22Rv1 (cell line): ENCODE data around the gene GABARAP.

Experiments used
- H3K27ac ChIP-seq: fragments of 450-650 bp; 2 replicates; pipeline ENCODE4 v1.5.1; 2017
- ZFX ChIP-seq: fragments of 450-650 bp; IDR thresholded peaks from 2 replicates; pipeline ENCODE4 v1.6.1; 2017; ENCODE audit warnings: antibody characterized with exemption, borderline replicate concordance
- TF ChIP-seq, protein P1 (sequence below): fragments of 450-650 bp; IDR thresholded peaks from 2 replicates; pipeline ENCODE4 v1.5.1; 2017; ENCODE audit warnings: mild to moderate bottlenecking

GABARAP gene

DNA sequence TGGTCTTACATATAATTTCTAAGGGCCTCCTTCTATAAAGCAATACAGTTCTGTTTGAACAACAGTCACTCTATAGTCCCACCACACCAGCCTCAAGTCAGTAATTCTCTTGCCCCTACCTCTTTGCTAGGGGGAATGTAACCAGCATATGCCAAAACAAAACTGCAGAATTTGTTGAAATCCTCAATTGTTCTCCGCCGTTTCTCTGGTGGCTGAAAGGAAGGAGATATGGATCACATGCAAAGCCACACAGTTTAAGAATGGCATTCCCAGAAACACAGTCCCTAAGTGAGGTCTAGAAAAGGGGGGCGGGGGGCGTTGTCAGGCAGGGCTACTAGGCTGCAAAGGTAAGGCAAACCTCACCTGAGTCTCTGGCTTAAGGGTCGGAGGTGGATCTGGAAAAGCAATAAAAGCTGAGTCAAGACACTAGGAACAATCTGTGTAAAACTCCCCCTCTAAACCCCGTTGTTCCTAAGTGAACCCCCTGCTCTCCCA is 4.9 kb downstream of the GABARAP start:
- TF ChIP-seq ZFX = no peak
- TF ChIP-seq, protein P1, sequence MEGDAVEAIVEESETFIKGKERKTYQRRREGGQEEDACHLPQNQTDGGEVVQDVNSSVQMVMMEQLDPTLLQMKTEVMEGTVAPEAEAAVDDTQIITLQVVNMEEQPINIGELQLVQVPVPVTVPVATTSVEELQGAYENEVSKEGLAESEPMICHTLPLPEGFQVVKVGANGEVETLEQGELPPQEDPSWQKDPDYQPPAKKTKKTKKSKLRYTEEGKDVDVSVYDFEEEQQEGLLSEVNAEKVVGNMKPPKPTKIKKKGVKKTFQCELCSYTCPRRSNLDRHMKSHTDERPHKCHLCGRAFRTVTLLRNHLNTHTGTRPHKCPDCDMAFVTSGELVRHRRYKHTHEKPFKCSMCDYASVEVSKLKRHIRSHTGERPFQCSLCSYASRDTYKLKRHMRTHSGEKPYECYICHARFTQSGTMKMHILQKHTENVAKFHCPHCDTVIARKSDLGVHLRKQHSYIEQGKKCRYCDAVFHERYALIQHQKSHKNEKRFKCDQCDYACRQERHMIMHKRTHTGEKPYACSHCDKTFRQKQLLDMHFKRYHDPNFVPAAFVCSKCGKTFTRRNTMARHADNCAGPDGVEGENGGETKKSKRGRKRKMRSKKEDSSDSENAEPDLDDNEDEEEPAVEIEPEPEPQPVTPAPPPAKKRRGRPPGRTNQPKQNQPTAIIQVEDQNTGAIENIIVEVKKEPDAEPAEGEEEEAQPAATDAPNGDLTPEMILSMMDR = no peak
- peak overlapping the region; percentile 98 for H3K27ac ChIP-seq

DNA sequence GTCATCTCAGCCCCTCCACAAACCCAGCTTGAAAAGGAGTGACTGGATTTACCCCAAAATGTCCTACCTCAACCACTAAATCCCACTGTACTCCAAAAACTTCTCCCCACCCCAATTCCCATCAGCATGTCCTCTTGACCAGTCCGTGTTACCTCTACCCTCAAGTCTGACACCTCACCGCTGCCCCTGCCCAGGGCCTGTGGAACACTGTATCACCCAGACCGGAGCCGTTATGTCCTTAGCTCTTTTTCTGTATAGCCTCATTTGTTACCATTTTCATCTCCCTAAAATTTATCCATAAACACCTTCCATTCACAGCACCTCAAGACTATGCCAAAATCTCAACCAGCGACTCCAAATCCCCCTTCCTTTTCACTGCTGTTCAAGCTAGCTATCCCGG is 5.4 kb downstream of the GABARAP start:
- TF ChIP-seq, protein P1 = no peak
- no peak for TF ChIP-seq ZFX
- peak overlapping the region; percentile 98 for H3K27ac ChIP-seq

DNA sequence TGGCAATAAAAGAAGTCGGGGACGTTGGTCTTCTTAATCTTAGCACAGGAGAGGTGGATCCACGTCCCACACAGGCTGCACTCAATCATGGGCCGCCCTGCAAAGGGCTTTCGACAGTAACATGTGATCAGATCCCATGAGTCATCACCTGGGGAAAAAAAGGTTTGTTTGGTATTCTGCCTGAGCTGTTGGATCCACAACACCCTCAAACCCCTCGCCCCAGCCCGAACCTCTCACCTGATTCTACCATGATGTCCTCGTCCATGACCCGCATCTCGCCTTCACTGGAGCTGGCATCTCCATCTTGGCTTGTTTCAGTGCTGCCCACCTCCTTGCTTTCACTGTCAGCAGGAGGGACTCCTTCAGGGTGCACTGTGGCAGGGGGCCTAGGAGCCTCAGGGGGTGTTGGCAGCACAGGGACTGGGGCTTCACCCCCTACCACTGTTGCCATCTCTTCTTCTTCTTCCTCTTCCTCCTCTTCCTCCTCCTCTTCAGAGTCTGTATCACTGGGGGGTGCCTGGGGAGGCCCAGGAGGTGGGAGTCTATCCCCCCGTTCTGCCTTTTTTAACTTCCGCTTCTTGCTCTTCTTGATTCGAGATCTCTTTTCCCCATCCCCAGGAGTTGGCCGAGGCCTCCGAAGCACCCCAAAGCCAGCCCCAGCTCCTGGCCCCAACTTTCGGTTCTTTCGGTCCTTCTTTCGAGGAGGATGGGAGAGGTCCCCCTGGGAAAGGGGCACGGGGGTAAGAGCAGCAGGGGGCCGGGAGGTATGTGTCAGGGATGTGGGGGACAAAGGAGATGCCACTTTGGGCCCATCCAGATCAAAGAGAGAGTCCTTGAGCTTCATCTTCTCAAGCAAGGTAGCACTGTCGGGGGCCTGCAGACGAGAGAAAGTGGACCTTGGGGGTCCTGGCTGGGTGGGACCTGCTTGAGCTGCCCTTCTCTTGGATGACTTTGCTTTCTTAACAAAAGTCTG is 6.3 kb downstream of the GABARAP start:
- TF ChIP-seq ZFX = no peak
- TF ChIP-seq, protein P1 = no peak
- H3K27ac ChIP-seq = peak overlapping the region; percentile 98

DNA sequence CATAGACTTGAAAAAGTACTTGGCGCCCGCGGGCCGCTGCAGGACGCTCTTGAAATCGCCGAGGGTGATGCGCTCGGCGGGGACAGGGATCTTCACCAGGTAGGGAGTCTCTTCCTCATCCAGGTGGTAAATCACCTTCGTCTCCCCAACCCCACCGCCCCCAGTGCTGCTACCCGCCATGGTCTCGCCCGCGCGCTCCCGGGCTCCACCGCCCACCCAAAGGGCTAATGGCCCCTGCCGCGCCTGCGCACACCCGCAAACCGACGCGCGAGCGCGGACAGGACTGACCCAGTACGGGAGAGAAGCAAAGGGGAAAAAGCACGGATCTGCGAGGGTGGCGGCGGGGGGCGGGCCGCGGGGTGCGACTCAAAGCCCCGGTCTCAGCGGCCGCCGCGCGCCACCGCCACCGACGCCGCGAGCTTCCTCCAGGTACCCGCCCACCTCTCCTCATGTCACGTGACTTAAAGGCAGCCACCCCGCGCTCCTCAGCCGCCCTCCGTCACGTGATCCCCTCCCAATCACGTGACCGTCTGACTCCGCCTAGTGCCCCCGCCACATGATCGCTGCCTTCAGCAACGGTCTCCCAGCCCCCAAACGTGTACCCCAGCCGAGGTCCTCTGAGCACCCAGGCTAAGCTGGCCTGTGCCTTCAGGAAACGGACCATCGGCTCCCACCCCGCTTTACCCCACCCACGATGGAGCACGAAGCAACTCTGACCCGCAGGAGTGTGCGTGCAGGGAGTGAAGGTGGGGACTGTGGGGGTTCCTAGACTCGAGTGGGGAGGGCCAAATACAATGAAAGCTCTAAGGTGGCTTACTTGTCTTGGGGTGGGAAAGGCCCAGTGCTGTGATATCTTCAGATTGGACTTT is 7.9 kb downstream of the GABARAP start, which contains the start of gene DVL2:
Gene DVL2 (minus strand): TSS at position 435 of the 869 bp plus-strand sequence. CDS start 255 bp downstream, at position 180.
- no peak for TF ChIP-seq ZFX
- TF ChIP-seq, protein P1 = no peak
- H3K27ac ChIP-seq = peak within 1 kb of the TSS; percentile 98

DNA sequence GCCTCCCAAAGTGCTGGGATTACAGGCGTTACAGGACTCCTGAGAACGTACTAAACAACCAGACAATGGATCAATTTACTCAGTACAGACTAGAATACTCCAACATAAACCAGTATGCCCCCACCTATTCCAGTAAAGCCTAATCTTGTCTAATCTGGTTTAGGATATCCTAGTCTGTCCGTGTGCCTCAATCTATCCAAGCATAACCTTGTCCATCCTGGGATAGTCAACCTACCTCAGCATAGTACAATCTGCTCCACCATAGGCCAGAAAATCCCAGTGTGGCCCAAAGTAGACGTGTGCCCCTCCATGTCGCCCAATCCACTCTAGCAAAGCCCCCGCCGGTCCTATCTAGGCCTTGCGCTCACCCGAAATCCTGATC is 8.6 kb downstream of the GABARAP start:
- H3K27ac ChIP-seq = peak overlapping the region; percentile 98
- no peak for TF ChIP-seq ZFX
- TF ChIP-seq, protein P1 = no peak

DNA sequence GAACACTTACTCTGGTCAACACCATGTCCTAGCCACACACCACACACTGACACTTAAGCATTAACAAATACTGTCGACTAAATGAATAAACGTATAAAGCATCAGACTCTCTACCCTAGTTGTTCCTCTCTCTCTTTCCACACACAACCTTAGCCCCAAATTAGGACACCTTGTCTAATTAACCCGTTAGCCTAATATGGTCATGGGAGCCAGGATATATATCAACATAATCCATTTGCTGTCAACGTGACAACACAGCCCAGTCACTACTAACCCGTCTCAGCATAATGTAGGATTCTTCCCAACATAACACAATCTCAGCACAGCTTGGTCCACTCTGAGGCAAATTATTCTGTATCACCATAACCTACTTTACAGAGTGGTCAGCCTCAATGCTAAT is 10.1 kb downstream of the GABARAP start:
- no peak for TF ChIP-seq ZFX
- TF ChIP-seq, protein P1 = no peak

More for the DNA sequence above, 10.1 kb downstream of the GABARAP start:
- H3K27ac ChIP-seq = no peak overlapping the region
